Trophoblast cell (in vitro differentiated cells and primary cell): ENCODE results near the gene SH3BP5.

Experiments
- DNase-seq, 2 donors: peaks; one replicate each; pipeline ENCODE4 v3.0.0-alpha.2; 2016
- H2AFZ ChIP-seq: 2 replicates; pipeline ENCODE4 v1.6.1; 2013; ENCODE audit warnings: low read length, moderate library complexity, mild to moderate bottlenecking; ENCODE audit not compliant: insufficient read depth, poor library complexity
- H2AK5ac ChIP-seq: 2 replicates; pipeline ENCODE4 v1.6.1; 2013; ENCODE audit warnings: mild to moderate bottlenecking, low read length
- H2BK120ac ChIP-seq: 2 replicates; pipeline ENCODE4 v1.6.1; 2013; ENCODE audit warnings: low read length, mild to moderate bottlenecking, moderate library complexity; ENCODE audit not compliant: insufficient read depth, poor library complexity
- H2BK12ac ChIP-seq: 2 replicates; pipeline ENCODE4 v1.6.1; 2013; ENCODE audit warnings: mild to moderate bottlenecking, low read length, moderate library complexity
- H2BK5ac ChIP-seq: 2 replicates; pipeline ENCODE4 v1.6.1; 2013; ENCODE audit warnings: low read length, low read depth, moderate library complexity, mild to moderate bottlenecking; ENCODE audit not compliant: poor library complexity
- H3K14ac ChIP-seq: 2 replicates; pipeline ENCODE4 v1.6.1; 2013; ENCODE audit warnings: mild to moderate bottlenecking, low read length
- H3K18ac ChIP-seq: 2 replicates; pipeline ENCODE4 v1.6.1; 2013; ENCODE audit warnings: mild to moderate bottlenecking, low read length
- H3K23ac ChIP-seq: 2 replicates; pipeline ENCODE4 v1.6.1; 2013; ENCODE audit warnings: low read length
- H3K27ac ChIP-seq: 2 replicates; pipeline ENCODE4 v1.5.1; 2013; ENCODE audit warnings: low read depth, mild to moderate bottlenecking, inconsistent platforms, low read length, moderate library complexity
- H3K27me3 ChIP-seq: 2 replicates; pipeline ENCODE4 v1.6.1; 2013; ENCODE audit warnings: inconsistent platforms, mild to moderate bottlenecking, low read length, moderate library complexity; ENCODE audit not compliant: insufficient read depth
- H3K36me3 ChIP-seq, 2 experiments: 1 replicate in 1 of 2; 2 replicates in 1 of 2; pipeline ENCODE4 v1.6.1; 2013; ENCODE audit warnings: low read length in 2 of 2, mild to moderate bottlenecking in 2 of 2, moderate library complexity in 1 of 2; ENCODE audit not compliant: insufficient read depth in 2 of 2, control insufficient read depth in 1 of 2
- H3K4ac ChIP-seq: 2 replicates; pipeline ENCODE4 v1.6.1; 2013; ENCODE audit warnings: low read depth, mild to moderate bottlenecking, low read length, moderate library complexity
- H3K4me1 ChIP-seq, 2 experiments: 1 replicate in 1 of 2; 2 replicates in 1 of 2; pipeline ENCODE4 v1.6.1; 2013; ENCODE audit warnings: low read length in 2 of 2, mild to moderate bottlenecking in 2 of 2, moderate library complexity in 1 of 2; ENCODE audit not compliant: insufficient read depth in 2 of 2, control insufficient read depth in 1 of 2
- H3K4me2 ChIP-seq: 2 replicates; pipeline ENCODE4 v1.6.1; 2013; ENCODE audit warnings: inconsistent platforms, mild to moderate bottlenecking, low read length, moderate library complexity
- H3K4me3 ChIP-seq: 2 replicates; pipeline ENCODE4 v1.5.1; 2013; ENCODE audit warnings: mild to moderate bottlenecking, low read depth, low read length, inconsistent platforms
- H3K79me1 ChIP-seq: one replicate; pipeline ENCODE4 v1.6.1; 2013; ENCODE audit warnings: low read length
- H3K79me2 ChIP-seq: 2 replicates; pipeline ENCODE4 v1.6.1; 2013; ENCODE audit warnings: low read length, mild to moderate bottlenecking; ENCODE audit not compliant: control insufficient read depth, insufficient read depth, poor library complexity
- H3K9ac ChIP-seq: 2 replicates; pipeline ENCODE4 v1.6.1; 2013; ENCODE audit warnings: mild to moderate bottlenecking, low read length
- H3K9me3 ChIP-seq: 2 replicates; pipeline ENCODE4 v1.6.1; 2013; ENCODE audit warnings: low read depth, mild to moderate bottlenecking, control low read depth, inconsistent platforms, low read length; ENCODE audit not compliant: insufficient read depth
- H4K12ac ChIP-seq: 2 replicates; pipeline ENCODE4 v1.6.1; 2013; ENCODE audit warnings: low read depth, mild to moderate bottlenecking, low read length, moderate library complexity
- H4K8ac ChIP-seq: 2 replicates; pipeline ENCODE4 v1.6.1; 2013; ENCODE audit warnings: low read depth, mild to moderate bottlenecking, low read length, moderate library complexity
- H4K91ac ChIP-seq: one replicate; pipeline ENCODE4 v1.6.1; 2013; ENCODE audit warnings: low read depth, mild to moderate bottlenecking, low read length, moderate library complexity
- WGBS: extraction: QIAGEN DNeasy Blood & Tissue Kit; methylation state at CpG from one replicate; pipeline ENCODE4 v1.1.7; 2013; ENCODE audit warnings: missing lambda C conversion rate; ENCODE audit not compliant: insufficient read length, insufficient coverage; ENCODE audit errors: extremely low coverage; 5-methylcytosine and 5-hydroxymethylcytosine counted together

The SH3BP5 gene

GRCh38 chr3:15324379-15324808 lies 8.0 kb downstream of the SH3BP5 start:
- Histone ChIP-seq H3K4me2 (no peak overlapping the region), H3K14ac (peak overlapping the region; percentile 80), H3K4me3 (no peak overlapping the region), H4K12ac (no peak overlapping the region), H3K18ac (peak overlapping the region; percentile 81), H4K91ac (peak overlapping the region; percentile 22), H2AK5ac (peak overlapping the region; percentile 21), H3K23ac (no peak overlapping the region), H2AFZ (no peak overlapping the region), H3K4me1 (peaks cover 46 to 56% of the 10 kb centered on the region in 2 experiments), H3K4ac (peak overlapping the region; percentile 63), H2BK12ac (peak overlapping the region; percentile 52), H3K27me3 (no peaks in the 10 kb centered on the region), H3K79me2 (peaks cover 34% of the 10 kb centered on the region), H3K36me3 (peaks cover 31 to 40% of the 10 kb centered on the region in 2 experiments), H2BK120ac (peak overlapping the region; percentile 52), H2BK5ac (peak overlapping the region; percentile 54), H3K9ac (no peak overlapping the region), H3K79me1 (peaks cover 40% of the 10 kb centered on the region), H3K9me3 (no peaks in the 10 kb centered on the region), H3K27ac (peak overlapping the region; percentile 95), H4K8ac (peak overlapping the region; percentile 55)
- WGBS = no CpG with 5 or more reads among the region's 7 CpGs
- DNase-seq = peak in 1 of 2 donors; percentile 45

- Histone ChIP-seq H3K27me3 (no peaks in the 10 kb centered on the region), H3K23ac (no peak overlapping the region), H3K4me2 (no peak overlapping the region), H4K8ac (peak overlapping the region; percentile 1), H2AK5ac (peak overlapping the region; percentile 10), H3K36me3 (peaks cover 27 to 31% of the 10 kb centered on the region in 2 experiments), H3K4me1 (peaks cover 41 to 55% of the 10 kb centered on the region in 2 experiments), H4K12ac (no peak overlapping the region), H4K91ac (peak overlapping the region; percentile 65), H3K79me2 (peaks cover 33% of the 10 kb centered on the region), H3K18ac (peak overlapping the region; percentile 6), H3K9ac (no peak overlapping the region), H3K27ac (no peak overlapping the region), H2BK12ac (peak overlapping the region; percentile 37), H3K4me3 (no peak overlapping the region), H3K9me3 (no peaks in the 10 kb centered on the region), H3K4ac (peak overlapping the region; percentile 84), H2BK120ac (peak overlapping the region; percentile 49), H3K14ac (peak overlapping the region; percentile 16), H2AFZ (no peak overlapping the region), H2BK5ac (peak overlapping the region; percentile 25), H3K79me1 (peaks cover 40% of the 10 kb centered on the region)
- no CpG with 5 or more reads among the region's 6 CpGs for WGBS
- DNase-seq = no peak
Observed at GRCh38 chr3:15323063-15323462, 9.3 kb downstream of the SH3BP5 start.

- no peak overlapping the region for H3K9ac ChIP-seq
Observed at GRCh38 chr3:15321349-15321748, 11.0 kb downstream of the SH3BP5 start.

GRCh38 chr3:15319575-15319974 lies 12.8 kb downstream of the SH3BP5 start:
- no peak overlapping the region for H3K18ac ChIP-seq
- no peak overlapping the region for H2AFZ ChIP-seq
- H3K36me3 ChIP-seq = peaks cover 18 to 21% of the 10 kb centered on the region in 2 experiments
- no peaks in the 10 kb centered on the region for H3K27me3 ChIP-seq
- H3K14ac ChIP-seq = no peak overlapping the region
- peak overlapping the region; percentile 64 for H3K27ac ChIP-seq
- no peak overlapping the region for H4K8ac ChIP-seq
- no peak overlapping the region for H2BK120ac ChIP-seq
- H4K91ac ChIP-seq = no peak overlapping the region
- peaks cover 31% of the 10 kb centered on the region for H3K79me2 ChIP-seq
- no peak overlapping the region for H3K23ac ChIP-seq
- peaks cover 27% of the 10 kb centered on the region for H3K79me1 ChIP-seq
- H3K4ac ChIP-seq = peak overlapping the region; percentile 41
- no peak overlapping the region for H2BK12ac ChIP-seq
- peaks cover 30 to 42% of the 10 kb centered on the region in 2 experiments for H3K4me1 ChIP-seq
- H4K12ac ChIP-seq = no peak overlapping the region
- no peak overlapping the region for H2BK5ac ChIP-seq
- no peaks in the 10 kb centered on the region for H3K9me3 ChIP-seq
- H3K4me3 ChIP-seq = no peak overlapping the region
- H3K4me2 ChIP-seq = no peak overlapping the region
- H2AK5ac ChIP-seq = no peak overlapping the region
- no peak overlapping the region for H3K9ac ChIP-seq
- no CpG with 5 or more reads among the region's 4 CpGs for WGBS
- peak; percentile 89 to 91 for DNase-seq

More at GRCh38 chr3:15321349-15321748, 11.0 kb downstream of the SH3BP5 start:
- Histone ChIP-seq H3K4me3 (no peak overlapping the region), H3K9me3 (no peaks in the 10 kb centered on the region), H3K36me3 (peaks cover 19 to 21% of the 10 kb centered on the region in 2 experiments), H3K27me3 (no peaks in the 10 kb centered on the region), H2AK5ac (no peak overlapping the region), H3K4me2 (no peak overlapping the region), H2BK5ac (no peak overlapping the region), H3K79me2 (peaks cover 27% of the 10 kb centered on the region), H2AFZ (no peak overlapping the region), H3K4ac (no peak overlapping the region), H3K79me1 (peaks cover 31% of the 10 kb centered on the region), H4K8ac (no peak overlapping the region), H3K27ac (no peak overlapping the region), H4K12ac (no peak overlapping the region), H4K91ac (no peak overlapping the region), H3K18ac (no peak overlapping the region), H3K4me1 (peaks cover 31 to 42% of the 10 kb centered on the region in 2 experiments), H3K14ac (no peak overlapping the region), H3K23ac (no peak overlapping the region), H2BK120ac (no peak overlapping the region), H2BK12ac (no peak overlapping the region)
- no peak for DNase-seq
- WGBS = no CpG with 5 or more reads among the region's 1 CpG
